T-helper 9 cell (primary cell): Measurements from ENCODE around the gene ALPP.
"Not testable (repeated sequence)": the region's sequence is repeated elsewhere in the genome, so short reads cannot be mapped to it uniquely, and the experiment has no call there.

ENCODE experiments used
- DNase-seq: peaks from one replicate; pipeline ENCODE4 v3.0.0-alpha.2; 2020

Gene ALPP

DNA sequence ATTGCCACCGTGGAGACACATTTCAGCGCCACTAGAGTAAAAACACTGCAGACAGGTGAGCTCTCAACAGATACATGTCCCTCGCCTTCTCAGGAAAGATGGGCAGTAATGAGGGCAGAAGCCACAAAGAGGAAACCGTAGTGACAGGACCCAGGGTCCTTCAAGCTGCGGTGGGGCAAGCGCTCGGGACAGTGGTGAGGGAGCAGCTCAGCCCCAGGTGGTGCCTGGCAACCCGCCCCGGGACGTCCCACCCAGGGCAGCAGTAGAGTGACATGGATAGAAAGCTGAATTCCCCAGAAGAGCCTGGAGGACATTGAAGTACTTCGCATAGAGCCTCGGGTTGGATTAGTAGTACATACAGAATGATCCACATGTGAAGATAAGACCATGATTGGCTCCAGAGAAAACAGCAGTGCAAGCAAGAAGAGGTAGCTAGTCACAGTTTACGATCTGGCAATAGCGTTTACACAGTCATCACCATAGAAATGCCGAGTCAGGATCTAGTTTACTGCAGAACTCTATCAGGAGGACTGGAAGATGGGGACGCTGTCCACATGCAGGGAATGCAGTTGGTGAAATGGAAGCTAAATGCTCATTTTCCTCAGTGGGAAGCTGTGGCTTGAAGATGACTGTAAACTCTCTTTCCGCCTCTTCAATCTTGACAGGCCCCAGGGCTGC, 37.4 kb upstream of the ALPP start:
- no peak for DNase-seq

- DNase-seq: no peak
Measured at GRCh38 chr2:232341739-232342126, 36.8 kb upstream of the ALPP start.

- no peak for DNase-seq
Measured at GRCh38 chr2:232342635-232343565, 35.7 kb upstream of the ALPP start.

DNA sequence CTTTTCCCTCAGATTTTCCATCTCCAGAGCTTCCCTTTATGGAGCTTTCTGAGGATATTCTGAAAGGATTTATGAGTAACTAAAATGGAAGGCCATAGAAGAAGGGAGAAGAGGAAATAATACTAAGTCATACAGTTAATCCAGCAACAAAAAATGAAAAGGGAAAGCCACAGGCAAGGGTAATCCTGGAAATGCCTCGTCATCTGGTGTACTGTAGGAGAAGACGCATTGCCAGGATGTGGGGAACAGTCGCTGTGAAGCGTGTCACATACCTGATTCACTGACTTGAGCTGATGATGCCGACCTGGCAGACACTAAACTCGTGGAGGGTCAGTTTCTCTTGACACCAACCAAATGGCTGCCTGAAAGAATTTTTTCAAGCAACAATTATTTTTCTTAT, 34.7 kb upstream of the ALPP start:
- DNase-seq: no peak

GRCh38 chr2:232345251-232345650, 33.3 kb upstream of the ALPP start:
- DNase-seq: no peak

- no peak for DNase-seq
Measured at GRCh38 chr2:232347369-232347768, 31.2 kb upstream of the ALPP start.

DNA sequence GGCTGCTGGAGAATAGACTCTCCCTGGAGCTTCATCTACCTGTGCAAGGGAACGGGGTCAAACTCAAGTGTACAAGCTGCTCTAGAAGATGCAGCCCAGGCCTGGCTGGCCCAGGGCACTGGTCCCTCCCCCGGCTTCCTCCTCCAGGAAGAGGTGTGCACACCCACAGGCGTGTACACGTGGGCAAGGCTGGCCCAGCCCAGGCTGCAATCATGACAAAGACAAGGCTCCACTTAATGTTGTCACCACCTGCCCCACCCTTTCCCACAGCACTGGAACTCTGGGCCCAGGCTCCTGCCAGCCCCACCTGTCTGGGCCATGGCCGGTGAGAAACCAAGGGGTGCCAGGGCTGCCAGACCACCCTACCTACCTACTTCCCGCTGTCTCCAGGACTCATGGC, 29.6 kb upstream of the ALPP start:
- no peak for DNase-seq

GRCh38 chr2:232349546-232349945, 29.0 kb upstream of the ALPP start:
- DNase-seq: no peak

DNA sequence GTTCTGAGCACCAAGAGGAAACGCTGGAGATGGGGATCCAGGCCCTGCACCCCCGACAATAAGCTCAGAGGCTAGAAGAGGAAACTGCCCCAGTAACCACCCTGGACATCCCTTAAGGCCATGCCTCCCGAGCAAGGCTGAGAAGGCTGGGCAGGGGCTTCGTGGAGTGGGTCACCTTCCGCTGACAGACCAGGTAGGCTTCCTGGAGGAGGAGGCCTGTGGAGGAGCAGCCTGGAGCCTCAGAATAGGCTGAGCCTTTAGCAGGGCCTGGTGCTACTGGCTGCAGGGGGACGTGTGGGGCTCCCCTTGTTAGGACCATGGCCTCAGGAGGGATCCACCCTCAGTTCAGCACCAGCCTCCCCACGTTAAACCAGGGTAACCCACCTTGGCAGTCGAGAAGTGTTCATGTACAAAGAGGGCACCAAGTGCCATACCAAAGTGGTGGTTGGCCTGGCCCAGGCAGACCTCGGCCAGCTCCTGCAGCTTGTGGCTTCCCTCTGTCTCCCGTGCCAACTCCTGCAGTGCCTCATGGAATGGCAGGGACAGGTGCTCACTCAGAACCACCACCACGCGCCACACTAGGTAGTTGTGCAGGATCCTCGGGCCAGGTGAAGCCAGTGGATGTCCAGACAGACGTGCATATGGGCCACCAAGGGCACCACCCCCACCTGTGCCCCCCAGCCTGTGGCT, 28.5 kb upstream of the ALPP start:
- no peak for DNase-seq

DNA sequence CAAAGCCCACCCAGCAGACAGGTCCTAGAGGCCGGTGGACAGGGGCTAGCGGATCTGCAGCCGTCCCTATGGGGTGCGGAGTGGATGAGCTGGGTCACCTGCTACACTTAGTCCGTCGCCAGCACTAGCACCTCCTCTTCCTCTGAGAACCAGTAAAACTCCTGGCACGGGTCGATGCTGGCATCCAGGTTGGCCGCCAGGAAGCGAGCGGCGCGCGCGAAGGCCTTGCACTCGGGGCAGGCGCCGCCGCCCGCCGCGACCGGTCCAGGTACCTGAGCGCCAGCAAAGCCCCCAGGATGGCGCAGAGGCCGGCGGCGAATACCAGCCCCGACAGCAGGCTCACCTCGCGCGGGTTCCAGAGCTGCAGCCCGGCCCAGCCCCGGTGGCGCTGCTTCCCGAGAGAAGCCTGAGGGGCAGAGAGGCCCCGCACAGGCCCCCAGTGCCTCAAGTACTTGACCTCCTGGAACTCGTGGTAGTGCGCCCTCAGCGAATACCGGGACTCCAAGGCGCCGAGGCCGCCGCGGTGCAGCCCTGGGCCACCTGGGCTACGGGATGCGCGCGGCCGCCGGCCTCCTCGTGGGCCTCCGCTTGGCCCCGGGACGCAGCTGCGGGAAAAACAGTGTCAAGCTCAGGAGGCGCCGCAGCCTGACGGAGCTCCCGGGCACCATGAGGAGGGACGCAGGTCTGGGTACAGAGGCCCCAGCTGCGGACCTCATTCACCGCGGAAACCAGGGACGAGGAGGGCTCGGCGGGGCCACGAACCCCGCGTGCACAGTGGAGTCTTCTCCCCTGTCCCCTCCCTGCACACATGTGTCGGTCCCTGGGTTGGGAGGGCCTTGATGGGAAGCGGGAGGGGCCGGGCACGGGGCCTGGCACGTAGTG, 27.5 kb upstream of the ALPP start:
- DNase-seq: no peak

DNA sequence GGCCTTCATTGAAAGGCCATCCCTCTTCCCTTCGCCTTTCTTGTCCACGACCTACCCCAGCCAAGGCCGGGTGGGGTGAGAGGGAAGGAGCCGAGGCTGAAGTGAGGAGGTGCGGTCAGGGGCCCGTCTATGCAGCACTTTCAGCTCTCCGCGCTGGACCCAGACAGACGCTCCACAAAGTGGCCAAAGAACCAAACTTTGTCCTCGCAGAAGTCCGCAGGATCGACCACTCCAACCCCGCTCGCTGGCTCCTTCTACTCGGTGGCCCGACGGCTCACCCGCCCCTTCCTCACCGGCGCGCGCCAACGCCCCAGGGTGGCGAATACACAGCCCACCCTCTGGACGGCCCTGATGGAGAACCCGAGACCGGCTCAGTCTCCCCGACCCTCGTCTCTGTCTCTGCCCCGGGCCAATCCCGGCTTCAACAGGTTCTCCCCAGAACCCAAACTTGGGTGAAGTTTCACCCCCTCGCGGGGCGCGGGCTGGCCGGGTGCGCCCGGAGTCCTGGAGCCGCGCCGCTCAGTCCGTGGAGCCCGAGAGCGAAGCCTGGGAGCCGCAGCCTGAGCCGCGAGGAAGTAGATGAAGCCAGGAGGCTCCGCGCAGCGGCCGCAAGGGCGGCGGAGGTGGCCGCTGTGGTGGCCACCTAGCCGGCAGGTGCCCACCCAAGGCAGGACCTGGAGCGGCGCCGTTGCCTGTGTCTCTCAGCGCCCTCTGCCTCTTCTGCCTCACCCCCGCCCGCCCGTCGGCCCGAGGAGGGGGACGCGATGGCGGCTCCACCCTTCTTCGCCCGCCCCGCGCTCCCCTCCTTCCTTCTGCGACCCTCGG, 26.7 kb upstream of the ALPP start:
- DNase-seq: no peak

DNA sequence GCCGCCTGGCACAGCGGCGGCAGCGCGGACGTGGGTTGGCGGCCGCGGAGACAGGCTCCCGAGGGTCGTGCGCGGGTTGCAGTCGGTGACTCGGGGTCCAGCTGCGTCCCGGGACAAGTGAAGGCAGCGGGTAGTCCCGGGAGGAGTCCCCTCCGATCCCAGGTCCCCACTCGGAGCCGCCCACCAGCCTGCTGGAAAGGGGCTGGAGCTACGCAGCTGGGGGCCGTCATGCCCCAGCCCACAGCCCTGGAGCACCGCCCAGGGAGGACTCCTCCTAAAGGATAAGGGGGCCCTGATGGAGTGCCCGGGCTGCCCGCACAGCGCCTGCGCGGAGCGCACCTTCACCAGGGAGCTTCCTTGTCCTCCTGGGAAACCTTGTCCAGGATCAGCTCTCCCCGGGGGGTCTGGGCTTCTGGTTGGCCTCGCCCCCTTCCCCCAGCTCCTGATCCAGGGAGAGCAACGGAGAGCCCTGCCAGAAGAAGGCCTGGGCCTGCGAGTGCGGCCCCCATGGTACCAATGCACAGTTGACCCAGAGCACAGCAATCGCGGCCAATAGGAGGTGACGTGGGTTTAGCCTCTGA, 25.9 kb upstream of the ALPP start:
- no peak for DNase-seq

GRCh38 chr2:232353096-232353495, 25.5 kb upstream of the ALPP start:
- DNase-seq: no peak

DNA sequence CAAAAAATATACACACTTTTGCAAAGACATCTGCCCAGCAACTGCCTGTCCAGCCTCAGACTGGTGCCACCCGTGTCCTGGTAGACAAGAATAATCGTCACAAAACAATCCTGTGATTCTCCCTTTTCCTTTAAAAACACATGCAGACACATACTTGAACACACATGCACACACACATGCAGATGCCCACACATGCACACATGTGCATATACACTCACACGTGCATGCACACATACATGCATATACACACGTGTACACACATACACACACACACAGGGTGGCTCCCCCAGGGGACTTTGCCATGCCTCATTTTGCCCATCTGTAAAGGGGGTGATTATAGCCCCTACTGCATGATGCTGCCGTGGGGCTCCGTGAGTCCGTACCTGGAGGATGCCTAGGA, 24.9 kb upstream of the ALPP start:
- no peak for DNase-seq

- DNase-seq: no peak
Measured at GRCh38 chr2:232354069-232354468, 24.5 kb upstream of the ALPP start.

- no peak for DNase-seq
Measured at GRCh38 chr2:232361646-232362045, 16.9 kb upstream of the ALPP start.

- no peak for DNase-seq
Measured at GRCh38 chr2:232362174-232362900, 16.2 kb upstream of the ALPP start.

- DNase-seq: not testable (repeated sequence)
Measured at GRCh38 chr2:232363064-232363783, 15.3 kb upstream of the ALPP start.

DNA sequence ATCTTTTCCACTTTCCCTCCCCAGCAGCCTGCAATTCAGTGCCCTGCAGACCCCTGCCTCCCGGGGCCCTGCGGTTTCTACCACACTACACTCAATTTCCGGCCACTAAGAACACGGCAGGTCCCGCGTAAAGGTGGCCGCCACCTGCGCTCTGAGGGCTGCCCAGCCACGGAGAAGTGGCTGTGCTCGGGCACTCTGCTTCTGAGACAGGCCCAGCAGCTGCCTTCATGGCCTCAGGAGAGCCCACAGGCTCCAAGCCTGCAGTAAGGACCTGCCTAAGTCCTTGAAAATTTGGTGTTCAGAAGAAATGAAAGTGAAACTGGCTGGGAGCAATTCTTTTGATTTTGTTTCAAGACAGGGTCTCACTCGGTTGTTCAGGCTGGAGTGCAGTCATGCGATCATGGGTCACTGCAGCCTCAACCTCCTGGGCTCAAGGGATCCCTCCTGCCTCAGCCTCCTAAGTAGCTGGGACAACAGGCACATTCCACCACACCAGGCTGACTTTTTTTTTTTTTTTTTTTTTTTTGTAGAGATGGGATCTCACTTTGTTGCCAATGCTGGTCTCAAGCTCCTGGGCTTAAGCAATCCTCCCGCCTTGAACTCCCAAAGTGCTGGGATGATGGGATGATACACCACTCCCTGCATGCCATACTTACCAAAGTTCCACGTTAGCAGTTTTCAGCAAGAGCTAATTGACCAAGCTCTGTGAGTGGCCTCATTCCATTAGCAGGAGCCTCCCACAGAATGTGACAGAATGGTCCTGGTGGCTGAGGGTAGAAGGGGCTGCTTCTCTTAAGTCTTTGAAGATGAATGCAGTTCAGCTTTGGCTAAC, 14.6 kb upstream of the ALPP start:
- DNase-seq: no peak
